ENCODE results near the gene TNIK. TPM values are rescaled to one million over a fixed set of nuclear protein-coding genes. Genes with fewer than 3 reads are reported as not detected.

Gene TNIK
- polyA plus RNA-seq, 1 of the 3 experiments (the other 2 are of a cell fraction): 19.4 TPM

GRCh38 chr3:171379281-171379680 is 80.9 kb downstream of the TNIK start:
- Histone ChIP-seq H3K27ac (ENCODE audit: low read depth in 2 of 2, low read length in 1 of 2) (peak overlapping the region; percentile 47 to 53; a peak in 3 of 4 replicates), H3K4me2 (no peak overlapping the region), H3K4me1 (ENCODE audit: control insufficient read depth in 1 of 2, insufficient read depth in 2 of 2, low read depth in 1 of 2, low read length in 1 of 2) (peaks cover 9 to 25% of the 10 kb centered on the region in 2 experiments), H3F3A (replicated peaks; ENCODE audit: insufficient read depth) (peaks cover 21% of the 10 kb centered on the region), H3K27me3 (ENCODE audit: insufficient read depth) (no peaks in the 10 kb centered on the region), H3K79me2 (ENCODE audit: insufficient read depth) (peaks cover 64% of the 10 kb centered on the region), H2AFZ (ENCODE audit: low read depth) (no peak overlapping the region), H3K9me3 (no peaks in the 10 kb centered on the region), H3K9me2 (no peaks in the 10 kb centered on the region), H4K20me1 (ENCODE audit: insufficient read depth) (no peaks in the 10 kb centered on the region), H3K36me3 (replicated peaks in 1 of 2; ENCODE audit: control insufficient read depth in 1 of 2, insufficient read depth in 2 of 2, low read length in 1 of 2) (no peaks in the 10 kb centered on the region), H3K4me3 (ENCODE audit: low read depth in 2 of 2, low read length in 1 of 2) (no peak overlapping the region), H3K9ac (no peak overlapping the region)
- CTCF ChIA-PET: no interaction called here
- TF ChIP-seq JUND (IDR thresholded peaks at IDR 0.05) (peak; percentile 27; the same call in 1 of the 2 replicates), USF1 (IDR thresholded peaks at IDR 0.05; ENCODE audit: borderline replicate concordance, low read depth) (no peak), MAX (IDR thresholded peaks at IDR 0.05; ENCODE audit: low read depth) (no peak), RFX5 (IDR thresholded peaks at IDR 0.05; ENCODE audit: low read length) (no peak)
- POLR2A ChIA-PET: no interaction called here
- no peak for DNase-seq
- 24% methylated on average over 1 of the region's 1 CpG for WGBS (ENCODE audit: low lambda C conversion rate)

GRCh38 chr3:171378586-171378985 is 81.6 kb downstream of the TNIK start:
- Histone ChIP-seq H3K36me3 (replicated peaks in 1 of 2; ENCODE audit: control insufficient read depth in 1 of 2, insufficient read depth in 2 of 2, low read length in 1 of 2) (no peaks in the 10 kb centered on the region), H3K9ac (no peak overlapping the region), H4K20me1 (ENCODE audit: insufficient read depth) (no peaks in the 10 kb centered on the region), H3K27me3 (ENCODE audit: insufficient read depth) (no peaks in the 10 kb centered on the region), H3K27ac (ENCODE audit: low read depth in 2 of 2, low read length in 1 of 2) (peak overlapping the region in 1 of 2 experiments; percentile 47; a peak in 2 of 4 replicates), H3K4me3 (ENCODE audit: low read depth in 2 of 2, low read length in 1 of 2) (no peak overlapping the region), H3K9me2 (no peaks in the 10 kb centered on the region), H3K4me1 (ENCODE audit: control insufficient read depth in 1 of 2, insufficient read depth in 2 of 2, low read depth in 1 of 2, low read length in 1 of 2) (peaks cover 14 to 21% of the 10 kb centered on the region in 2 experiments), H3K79me2 (ENCODE audit: insufficient read depth) (peaks cover 58% of the 10 kb centered on the region), H2AFZ (ENCODE audit: low read depth) (no peak overlapping the region), H3K4me2 (no peak overlapping the region), H3F3A (replicated peaks; ENCODE audit: insufficient read depth) (peaks cover 19% of the 10 kb centered on the region), H3K9me3 (no peaks in the 10 kb centered on the region)
- POLR2A ChIA-PET: no interaction called here
- 93% methylated on average over 5 of the region's 5 CpGs for WGBS (ENCODE audit: low lambda C conversion rate)
- DNase-seq: no peak
- TF ChIP-seq REST (IDR thresholded peaks at IDR 0.05; ENCODE audit: low read depth, low read length) (no peak), SMC3 (IDR thresholded peaks at IDR 0.05; ENCODE audit: low read depth, low read length) (no peak), GATA2 (CRISPR knock-in tag; IDR thresholded peaks at IDR 0.05) (no peak), FOXM1 (IDR thresholded peaks at IDR 0.05; ENCODE audit: low read depth) (no peak), TCF12 (IDR thresholded peaks at IDR 0.05) (no peak), CHD2 (IDR thresholded peaks at IDR 0.05; ENCODE audit: low read length, partially characterized antibody) (no peak)
- CTCF ChIA-PET: interaction anchor here (1.3 kb wide), 1 partner anchor 33 kb away, joined by 4 read pairs; no protein-coding TSS in a partner anchor
